GM18861 (cell line): ENCODE measurements around the gene USP53.
"Not testable (repeated sequence)": the region's sequence is repeated elsewhere in the genome, so short reads cannot be mapped to it uniquely, and the experiment has no call there.

ENCODE experiments used
- ATAC-seq: cut with Tn5 transposase; IDR thresholded peaks from one replicate; pipeline ENCODE4 v1.9.1; 2021; ENCODE audit not compliant: unreplicated experiment

The USP53 gene

DNA sequence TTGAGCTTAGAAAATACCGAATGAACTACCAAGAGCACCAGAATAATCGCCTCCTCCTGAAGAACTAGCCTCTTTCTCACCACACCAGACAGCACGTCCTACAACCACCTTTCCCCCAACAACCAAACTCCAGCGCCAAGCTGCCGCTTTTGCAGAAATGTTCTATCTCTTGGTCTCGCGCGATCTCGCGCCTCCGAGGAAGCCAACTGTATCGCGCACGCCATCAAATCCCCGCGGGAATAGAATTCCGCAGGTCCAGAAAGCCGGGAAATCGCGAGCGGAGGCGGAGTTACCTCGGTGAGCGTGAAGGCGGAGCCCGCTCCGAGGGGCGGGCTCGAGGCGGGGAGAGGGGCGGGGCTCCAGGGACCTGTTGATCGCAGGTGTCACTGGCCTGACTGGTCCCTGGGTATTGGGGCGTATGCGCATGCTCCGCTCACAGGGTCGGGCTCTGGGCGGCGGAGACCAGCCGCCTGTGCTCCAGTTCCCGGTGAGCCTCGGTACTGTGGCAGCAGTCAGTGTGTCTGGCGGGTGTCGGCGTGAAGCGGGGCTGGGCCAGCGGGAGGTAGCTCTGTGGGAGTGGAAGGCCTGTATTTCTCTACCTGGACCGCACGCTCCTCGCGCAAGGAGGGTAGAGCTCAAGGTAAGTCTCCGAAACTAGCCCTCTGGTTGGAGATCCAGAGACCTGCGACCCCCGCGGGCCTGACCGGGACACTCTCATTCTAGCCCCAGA lies at the start of gene USP53:
USP53 (plus strand) TSS at position 480 of the 730 bp plus-strand sequence. CDS start 27,047 bp downstream, outside the sequence.
- peak; percentile 79 for ATAC-seq

DNA sequence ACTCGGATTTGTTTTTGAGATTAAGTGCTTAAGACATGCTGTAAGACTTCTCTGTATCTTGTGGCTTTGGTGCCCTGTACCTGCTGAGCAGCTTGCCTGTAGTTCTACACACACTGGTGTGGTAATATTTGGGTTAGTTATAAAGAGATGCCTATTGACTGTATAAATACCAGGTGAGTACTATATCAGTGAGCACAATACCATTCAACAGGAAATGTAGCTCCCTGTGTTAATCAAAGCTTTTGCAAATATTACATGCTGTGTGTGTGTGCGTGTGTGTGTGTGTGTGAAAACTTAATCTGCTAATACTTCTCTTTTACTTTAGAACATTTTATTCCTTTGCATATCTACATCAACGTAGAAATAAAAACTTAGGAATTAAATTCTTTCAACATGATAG lies 46.7 kb upstream of the USP53 start:
- no peak for ATAC-seq

DNA sequence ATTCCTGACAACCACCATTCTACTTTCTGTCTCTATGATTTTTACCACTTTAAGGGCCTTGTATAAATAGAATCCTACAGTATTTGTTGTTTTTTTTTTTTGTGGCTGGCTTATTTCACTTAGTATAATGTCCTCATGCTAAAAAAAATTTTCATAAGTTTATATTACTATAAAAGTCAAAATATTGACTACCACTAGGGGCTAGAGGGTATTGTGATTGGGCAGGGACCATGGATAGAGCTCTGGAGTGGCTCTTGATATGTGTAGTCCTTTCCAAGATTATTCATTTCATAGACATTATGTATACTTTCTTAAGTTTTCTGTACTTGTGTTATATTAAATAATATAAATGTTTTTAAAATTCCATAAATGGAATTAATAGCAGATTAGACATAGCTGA lies 42.3 kb upstream of the USP53 start:
- ATAC-seq = no peak

DNA sequence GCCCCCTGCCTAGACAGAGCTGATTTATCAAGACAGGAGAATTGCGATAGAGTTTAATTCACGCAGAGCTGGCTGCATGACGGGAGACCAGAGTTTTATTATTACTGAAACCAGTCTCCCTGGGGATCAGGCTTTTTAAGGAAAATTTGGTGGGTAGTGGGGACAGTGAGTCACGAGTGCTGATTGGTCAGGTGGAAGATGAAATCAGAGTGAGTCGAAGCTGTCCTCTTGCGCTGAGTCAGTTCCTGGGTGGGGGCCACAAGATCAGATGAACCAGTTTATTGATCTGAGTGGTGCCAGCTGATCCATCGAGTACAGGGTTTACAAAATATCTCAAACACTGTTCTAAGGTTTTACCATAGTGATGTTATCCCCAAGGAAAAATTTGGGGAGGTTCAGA lies 40.3 kb upstream of the USP53 start:
- no peak for ATAC-seq

DNA sequence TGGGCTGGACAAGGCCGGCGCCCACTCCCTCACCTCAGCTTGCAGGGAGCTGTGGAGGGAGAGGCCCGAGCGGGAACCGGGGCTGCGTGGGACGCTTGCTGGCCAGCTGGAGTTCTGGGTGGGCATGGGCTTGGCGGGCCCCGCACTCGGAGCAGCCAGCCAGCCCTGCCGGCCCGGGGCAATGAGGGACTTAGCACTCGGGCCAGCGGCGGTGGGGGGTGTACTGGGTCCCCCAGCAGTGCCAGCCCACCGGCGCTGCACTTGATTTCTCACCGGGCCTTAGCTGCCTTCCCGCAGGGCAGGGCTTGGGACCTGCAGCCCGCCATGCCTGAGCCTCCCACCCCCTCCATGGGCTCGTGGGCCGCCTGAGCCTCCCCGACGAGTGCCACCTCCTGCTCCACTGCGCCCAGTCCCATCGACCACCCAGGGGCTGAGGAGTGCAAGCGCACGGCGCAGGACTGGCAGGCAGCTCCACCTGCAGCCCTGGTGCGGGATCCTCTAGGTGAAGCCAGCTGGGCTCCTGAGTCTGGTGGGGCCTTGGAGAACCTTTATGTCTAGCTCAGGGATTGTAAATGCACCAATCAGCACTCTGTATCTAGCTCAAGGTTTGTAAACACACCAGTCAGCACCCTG lies 38.7 kb upstream of the USP53 start:
- ATAC-seq = not testable (repeated sequence)

DNA sequence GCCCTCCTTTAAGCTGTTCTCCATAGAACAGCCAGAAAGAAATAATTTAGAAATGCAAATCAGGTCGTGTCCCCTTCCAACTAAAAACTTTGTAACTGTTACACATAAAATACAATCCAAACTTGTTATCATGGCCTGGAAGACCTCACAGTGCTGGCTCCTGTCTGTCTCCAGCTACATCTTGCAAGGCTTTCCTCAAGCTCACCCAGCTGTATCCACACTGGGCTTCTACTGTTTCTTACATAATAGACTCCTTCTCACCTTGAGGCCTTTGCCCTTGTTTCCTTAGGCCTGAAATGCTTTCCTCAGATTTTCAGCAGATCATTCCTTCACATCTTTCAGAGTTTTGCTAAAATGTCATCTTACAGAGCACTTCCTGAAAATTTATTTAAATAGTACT lies 33.5 kb upstream of the USP53 start:
- ATAC-seq = no peak

DNA sequence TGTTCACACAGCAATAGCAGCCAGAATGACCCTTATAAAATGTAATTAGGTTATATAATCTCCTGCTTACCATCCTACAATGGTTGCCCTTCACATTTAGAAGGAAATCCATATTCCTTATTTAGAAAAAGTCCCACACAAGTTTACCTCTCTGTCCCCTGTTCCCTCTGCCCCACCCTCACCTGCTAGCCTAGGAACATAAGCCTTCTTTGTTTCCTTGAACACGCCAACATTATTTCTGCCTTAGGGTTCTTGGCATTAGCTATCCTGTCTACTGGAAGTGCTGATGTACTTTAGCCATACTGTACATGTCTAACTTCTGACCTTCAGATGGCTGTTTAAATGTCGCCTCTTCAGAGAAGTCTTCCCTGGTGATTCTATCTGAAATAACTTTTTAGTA lies 28.4 kb upstream of the USP53 start:
- no peak for ATAC-seq

DNA sequence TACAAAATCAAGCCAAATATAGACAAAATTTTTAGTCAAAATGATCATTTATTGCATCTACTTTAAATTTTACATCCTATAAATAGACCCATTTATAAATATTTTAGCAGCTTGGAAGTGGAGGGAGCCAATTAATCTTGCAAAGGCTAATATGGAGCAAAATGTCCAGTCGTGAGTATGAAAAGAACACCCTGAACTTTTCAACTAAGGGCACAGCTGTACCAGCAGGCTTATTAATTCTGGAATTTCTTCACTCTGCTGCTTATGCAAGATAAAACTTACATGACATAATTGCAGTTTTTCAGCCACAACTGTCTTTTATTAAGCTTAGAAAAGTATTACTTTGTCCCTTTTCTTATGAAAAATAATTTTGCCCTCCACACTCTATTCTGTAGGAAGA lies 22.9 kb upstream of the USP53 start:
- no peak for ATAC-seq

DNA sequence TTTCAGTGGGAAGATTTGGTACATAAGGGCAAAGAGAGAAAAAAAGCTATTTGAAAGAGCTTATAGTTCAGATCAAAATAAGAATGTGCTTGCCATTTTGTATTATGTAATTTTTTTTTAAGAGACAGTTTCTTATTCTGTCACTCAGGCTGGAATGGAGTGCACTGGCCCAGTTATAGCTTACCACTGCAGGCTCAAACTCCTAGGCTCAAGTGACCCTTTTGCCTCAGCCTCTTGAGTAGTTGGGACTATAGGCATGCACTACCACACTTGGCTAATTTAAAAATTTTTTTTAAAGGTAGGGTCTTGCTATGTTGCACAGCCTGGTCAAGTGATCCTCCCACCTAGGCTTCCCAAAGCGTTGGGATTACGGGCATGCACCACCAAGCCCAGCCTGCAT lies 22.2 kb upstream of the USP53 start:
- ATAC-seq = no peak

DNA sequence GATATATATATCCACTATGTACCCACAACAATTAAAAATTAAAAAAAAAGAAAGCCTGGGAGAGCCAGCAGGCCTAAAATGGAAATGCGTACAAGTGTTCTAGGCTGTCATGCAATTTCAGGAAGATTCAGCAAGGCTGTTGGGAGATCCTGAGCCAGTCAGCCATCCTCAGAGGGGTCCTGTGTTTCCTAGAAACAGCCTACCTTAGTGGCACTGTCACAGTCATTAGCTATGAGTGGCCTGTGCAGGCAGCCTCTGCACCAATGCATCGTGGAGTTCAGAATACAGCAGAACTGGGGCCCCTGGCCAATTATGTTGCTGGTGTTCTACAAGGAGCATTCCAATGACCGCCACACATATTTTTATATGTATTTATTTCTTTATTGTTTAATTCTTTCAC lies 21.0 kb upstream of the USP53 start:
- ATAC-seq = no peak

DNA sequence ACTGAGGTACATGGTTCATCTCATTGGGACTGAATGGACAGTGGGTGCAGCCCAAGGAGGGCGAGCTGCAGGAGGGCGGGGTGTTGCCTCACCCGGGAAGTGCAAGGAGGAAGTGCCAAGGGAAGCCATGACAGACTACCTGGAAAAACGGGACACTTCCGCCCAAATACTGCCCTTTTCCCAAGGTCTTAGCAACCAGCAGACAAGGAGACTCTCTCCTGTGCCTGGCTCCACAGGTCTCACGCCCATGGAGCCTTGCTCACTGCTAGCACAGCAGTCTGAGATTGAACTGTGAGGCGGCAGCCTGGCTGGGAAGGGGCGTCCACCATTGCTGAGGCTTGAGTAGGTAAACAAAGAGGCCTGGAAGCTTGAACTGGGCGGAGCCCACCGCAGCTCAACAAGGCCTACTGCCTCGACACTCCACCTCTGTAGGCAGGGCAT lies 14.7 kb upstream of the USP53 start:
- no peak for ATAC-seq

DNA sequence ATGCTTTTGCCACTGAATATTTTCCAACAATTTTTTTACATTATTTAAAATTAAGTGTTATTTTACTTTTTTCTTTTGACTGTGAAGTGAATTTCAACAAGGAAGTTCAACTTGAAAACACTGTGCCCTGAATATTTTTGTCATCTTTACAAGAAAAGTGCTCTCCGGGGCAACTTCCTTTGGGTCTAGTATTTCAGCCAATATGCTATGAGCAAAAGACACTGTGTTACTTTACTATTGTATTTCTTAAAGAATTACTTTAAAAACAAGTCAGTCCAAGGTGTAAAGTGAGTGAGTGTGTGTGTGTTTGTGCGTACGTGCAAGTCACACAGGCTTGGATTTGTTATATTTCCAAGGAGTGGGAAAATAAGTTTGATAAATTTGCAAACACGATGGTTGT lies 7.6 kb upstream of the USP53 start:
- ATAC-seq = no peak

DNA sequence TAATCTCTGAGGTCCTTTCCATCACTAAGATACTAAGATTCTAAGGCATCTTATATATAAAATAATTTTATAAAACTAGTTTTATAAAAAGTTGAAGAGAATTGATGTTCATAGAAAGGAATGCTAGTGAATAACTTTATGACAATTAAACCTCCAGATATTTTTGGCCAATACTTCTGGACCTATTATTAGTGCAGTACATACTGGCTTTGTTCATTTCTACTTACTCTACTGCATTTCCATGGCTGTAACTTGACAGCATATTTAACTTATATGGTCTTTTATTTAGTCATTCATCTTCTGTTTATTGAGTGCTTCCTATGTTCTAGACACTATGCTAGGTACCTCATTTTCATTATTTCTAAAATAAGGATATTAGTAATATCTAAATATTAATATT lies 6.8 kb upstream of the USP53 start:
- no peak for ATAC-seq

DNA sequence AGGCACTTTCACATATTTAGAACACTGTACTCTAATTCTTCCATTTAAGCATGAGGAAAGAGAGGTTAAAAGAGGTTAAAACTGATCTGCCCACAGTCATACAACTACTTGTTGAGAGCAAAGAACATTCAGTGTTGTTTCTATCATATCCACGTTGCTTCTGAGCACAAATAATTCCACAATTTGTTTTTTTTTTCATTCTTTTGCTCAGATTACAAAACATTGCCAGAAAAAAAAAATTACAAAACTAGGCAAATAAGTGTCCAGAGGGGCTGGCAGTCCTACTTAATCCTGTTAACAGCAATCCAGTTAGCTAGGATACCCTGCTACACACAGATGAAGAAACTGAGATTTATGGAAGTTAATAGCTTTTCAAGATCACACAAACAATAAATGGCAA lies 6.3 kb upstream of the USP53 start:
- no peak for ATAC-seq

DNA sequence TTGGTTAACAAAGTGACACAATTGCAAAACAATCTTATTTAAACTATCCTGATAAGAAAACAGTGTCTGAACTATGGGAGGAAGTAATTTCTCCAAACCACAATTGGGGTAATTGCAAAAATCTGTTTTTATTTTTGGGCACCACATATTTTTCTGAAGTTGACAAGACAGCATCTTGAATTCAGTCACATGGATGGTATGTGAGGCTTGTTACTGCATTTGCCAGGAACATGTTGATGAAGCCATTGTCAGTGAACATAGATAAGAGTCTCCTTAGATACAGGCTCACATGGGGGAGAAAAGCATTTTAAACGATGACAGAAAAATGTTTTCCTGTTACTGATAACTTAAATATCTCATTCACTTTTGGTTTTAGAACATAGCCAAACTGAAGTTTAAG lies 5.5 kb upstream of the USP53 start:
- no peak for ATAC-seq

DNA sequence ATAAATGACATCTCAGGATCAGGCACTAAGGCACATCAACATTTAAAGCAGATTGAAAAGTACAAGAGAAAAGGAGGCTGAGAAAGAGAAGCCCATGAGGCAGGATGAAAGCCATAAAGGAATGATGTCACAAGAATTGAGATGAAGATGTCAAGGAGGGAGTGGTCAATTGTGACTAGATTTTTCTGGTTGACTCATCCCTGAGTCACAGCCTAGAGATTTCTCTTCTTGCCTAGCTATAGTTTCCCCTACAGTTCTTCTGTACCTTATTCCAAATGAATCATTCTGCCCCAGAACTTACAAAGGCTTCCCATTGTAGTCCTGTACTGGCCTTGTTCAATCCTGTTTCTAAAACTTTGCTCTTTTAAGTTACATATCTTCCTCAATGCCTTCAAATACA lies 3.4 kb upstream of the USP53 start:
- ATAC-seq = peak; percentile 13

DNA sequence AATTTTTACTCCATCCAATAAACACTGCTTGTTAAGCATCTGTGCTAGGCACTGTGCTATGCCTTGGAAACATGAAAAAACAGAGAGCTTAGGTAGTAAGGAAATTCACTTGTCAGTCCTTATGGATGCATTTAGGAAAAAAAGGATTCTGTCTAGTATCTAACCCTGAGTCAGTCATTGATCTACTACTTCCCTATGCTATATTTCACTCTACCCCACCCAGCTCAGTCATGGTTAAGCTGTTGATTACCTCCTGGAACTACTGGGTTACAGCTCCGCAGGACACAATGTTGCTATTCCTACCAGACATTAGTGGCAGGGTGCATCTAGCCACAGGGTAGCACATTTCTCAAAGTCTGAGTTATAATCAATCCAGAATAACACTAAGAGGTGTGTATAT lies 2.9 kb upstream of the USP53 start:
- no peak for ATAC-seq

DNA sequence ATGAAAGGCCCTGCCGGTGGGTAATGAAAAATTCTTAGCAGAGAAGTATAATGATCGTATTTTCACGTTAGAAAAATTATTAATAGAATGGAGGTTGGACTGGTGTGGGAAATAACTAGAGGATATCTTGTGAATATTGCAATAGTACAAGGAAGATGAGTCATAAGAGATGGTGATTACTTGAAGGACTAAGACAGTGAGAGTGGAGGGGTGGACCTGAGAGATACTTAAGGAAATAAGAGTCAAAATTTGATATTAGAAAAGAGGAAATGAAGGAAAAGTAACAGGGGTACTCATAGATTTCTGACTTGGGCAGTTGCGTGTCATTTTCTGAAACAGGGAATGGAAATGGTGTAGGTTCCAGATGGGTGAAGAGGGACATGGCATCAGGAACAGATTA lies 1.7 kb upstream of the USP53 start:
- no peak for ATAC-seq

DNA sequence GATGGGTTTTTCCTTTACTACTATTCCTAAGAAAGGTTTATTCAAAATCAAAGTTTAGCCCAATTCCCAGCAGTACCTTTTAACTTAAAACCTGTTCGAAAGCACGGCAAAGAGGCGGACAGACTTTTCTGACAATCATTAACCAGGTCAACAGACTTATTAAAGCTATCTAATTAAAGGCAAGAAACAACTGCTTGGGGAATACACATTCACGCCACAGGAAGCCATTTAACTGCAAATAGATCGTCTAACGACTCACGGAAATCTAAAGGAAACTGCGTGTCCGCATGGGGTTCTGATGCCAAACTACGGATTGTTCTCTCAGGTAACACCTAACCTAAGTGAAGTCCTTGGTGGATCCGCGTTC lies 663 bp upstream of the USP53 start:
- ATAC-seq = peak; percentile 12

DNA sequence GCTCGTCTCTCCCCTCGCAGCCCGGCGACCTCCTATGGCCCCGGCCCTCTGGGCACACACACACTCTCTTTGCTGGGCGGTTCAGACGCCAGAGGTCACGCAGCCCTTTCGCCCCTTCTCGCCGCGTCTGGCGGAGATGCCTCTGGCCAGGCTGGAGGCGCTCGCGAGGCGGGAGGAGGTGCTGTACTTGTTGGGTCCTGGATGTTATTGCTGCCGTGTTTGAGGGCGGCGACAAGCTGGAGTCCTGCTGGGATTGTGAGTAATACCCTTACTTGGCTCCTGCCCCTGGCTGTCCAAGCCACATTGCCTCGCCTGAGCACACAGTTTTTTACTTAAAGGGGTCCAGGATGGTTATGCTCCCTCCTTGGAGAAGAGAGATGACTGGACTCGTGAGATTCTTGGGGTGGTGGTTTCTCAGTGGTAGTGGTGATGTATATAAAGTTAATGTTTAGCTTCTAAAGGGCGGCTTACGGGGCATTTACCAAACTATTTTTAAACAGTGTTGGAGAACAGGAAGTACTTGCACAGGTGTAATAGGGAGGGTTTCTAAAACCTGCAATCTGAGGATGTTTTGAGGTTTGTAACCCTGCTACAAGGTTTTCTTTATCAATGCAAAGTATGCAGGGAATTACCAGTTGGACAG lies 572 bp downstream of the USP53 start:
- ATAC-seq = peak; percentile 53

DNA sequence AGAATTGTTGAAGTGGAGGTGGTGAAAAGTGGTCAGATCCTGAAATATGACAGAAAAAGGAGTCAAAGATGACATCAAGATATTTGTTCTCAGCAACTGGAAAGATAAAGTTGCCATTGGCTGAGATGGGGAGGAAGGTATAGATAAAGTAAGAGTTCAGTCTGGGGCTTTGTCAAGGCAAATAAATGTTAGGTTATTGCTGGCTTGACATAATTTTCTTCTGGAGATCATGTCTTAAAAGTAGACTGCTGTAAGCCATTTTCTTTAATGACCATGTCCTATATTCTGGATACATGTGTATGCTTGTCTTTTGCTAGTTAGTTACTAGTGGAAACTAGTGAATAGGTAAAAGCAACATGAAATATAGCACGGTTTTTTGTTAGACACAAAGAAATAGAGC lies 5.6 kb downstream of the USP53 start:
- no peak for ATAC-seq

DNA sequence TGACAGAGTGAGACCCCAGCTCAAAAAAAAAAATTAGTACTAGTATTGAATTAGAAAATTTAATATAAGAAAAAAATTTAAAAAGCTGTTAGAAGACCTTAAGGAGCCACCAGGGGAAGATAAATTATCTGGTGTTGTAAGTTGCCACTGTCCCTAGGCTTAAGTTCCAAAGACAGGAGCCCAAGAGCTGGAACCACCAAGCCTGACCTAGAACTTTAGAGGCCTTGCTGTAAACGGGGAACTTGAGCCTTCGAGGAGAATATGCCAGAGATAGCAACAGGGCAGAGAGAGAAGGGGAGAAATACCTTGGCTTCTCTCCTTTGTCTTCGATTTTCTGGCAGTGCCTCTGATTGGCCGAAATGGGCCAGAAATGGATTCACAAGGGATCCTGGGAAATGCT lies 8.9 kb downstream of the USP53 start:
- no peak for ATAC-seq
